Measurements from ENCODE around the gene TTLL11. TPM values are rescaled to one million over a fixed set of nuclear protein-coding genes. Genes with fewer than 3 reads are reported as not detected.

The TTLL11 gene
- total RNA-seq, 1 experiment from 2014 or later: 7.0 TPM

DNA sequence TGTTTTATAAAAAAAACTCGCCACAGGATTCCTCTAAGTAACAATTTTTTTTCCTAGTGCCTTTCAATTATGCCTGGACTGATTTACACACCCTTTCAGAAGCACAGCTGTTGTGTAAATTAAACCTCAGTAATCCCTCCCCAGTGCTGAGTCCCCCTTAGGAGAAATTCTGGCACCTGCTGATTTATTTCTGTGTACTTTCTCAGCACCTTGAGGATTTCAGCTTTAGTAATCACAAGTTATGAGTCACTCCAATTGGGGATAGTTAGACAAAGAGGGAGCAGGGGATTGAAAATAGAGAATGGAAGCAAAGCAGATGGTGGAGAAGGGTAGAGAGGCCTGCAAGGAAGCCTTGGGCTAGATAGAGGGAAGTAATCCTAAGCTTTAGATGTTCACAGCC is 171.7 kb downstream of the TTLL11 start:
- DNase-seq: no peak

DNA sequence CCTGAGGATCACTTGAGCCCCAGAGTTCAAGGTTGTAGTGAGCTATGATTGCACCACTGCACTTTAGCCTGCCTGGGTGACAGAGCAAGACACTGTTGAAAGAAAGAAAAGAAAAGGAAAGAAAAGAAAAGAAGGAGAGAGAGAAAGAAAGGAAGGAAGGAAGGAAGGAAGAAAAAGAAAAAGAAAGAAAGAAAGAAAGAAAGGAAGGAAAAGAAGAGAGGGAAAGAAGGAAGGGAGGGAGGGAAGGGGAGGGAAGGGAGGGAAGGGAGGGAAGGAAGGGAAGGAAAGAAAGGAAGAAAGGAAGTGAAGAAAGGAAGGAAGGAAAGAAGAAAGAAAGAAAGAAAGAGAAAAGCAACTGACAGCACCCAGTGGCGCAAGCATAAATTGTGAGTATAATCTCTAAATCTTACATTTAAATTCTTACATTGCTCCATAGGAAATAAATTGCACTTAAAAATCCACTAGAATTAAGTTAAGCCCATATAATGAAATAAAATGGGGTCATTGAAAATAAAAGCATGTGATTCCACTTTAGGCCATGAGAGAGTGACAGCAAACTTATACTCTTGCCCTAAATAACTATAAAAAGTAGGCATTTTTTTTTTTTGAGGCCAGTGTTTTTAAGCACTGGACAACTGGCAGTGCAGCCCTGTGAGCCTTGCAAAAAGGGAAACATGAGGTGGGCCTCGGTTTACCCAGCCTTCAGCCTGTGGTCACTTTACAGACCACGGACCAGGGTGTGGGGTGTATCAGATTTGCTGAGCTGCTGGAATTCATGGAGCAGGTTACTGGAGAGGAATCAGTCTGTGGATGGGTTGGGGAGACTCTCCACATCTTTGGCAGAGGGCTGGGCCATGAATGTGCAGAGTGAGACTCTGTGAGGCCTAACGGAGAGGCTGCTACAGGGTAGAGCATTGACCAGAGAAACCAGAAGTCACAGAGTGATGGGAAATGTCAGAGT is 175.5 kb downstream of the TTLL11 start:
- Histone ChIP-seq H3K9ac (ENCODE audit: low read length) (no peak overlapping the region), H4K20me1 (ENCODE audit: low read length) (no peaks in the 10 kb centered on the region), H3K79me2 (ENCODE audit: low read length) (no peaks in the 10 kb centered on the region), H3K4me1 (ENCODE audit: insufficient read depth, low read length) (0 out of 2 replicates have a peak, but pooled peaks cover 7% of the 10 kb centered on the region), H3K9me2 (replicated peaks; ENCODE audit: low read length) (no peaks in the 10 kb centered on the region), H3K27me3 (ENCODE audit: low read length) (no peaks in the 10 kb centered on the region), H3K36me3 (ENCODE audit: low read depth, low read length) (no peaks in the 10 kb centered on the region), H2AFZ (ENCODE audit: low read length) (no peak overlapping the region), H3K9me3 (ENCODE audit: low read length) (no peaks in the 10 kb centered on the region), H3F3A (ENCODE audit: low read length, unreplicated experiment) (no peaks in the 10 kb centered on the region), H3K27ac (ENCODE audit: low read length) (no peak overlapping the region), H3K4me2 (ENCODE audit: low read length) (no peak overlapping the region), H3K4me3 (ENCODE audit: low read length) (no peak overlapping the region)
- no TSS peak for BruUV-seq (replicated peaks)
- ATAC-seq (no peak), DNase-seq (no peak)
- intact Hi-C loops (cut with micrococcal nuclease): no loop called here
- POLR2A ChIA-PET (ENCODE audit: unreplicated experiment): no interaction called here
- CTCF ChIA-PET: no interaction called here
- TF ChIP-seq, protein P1, sequence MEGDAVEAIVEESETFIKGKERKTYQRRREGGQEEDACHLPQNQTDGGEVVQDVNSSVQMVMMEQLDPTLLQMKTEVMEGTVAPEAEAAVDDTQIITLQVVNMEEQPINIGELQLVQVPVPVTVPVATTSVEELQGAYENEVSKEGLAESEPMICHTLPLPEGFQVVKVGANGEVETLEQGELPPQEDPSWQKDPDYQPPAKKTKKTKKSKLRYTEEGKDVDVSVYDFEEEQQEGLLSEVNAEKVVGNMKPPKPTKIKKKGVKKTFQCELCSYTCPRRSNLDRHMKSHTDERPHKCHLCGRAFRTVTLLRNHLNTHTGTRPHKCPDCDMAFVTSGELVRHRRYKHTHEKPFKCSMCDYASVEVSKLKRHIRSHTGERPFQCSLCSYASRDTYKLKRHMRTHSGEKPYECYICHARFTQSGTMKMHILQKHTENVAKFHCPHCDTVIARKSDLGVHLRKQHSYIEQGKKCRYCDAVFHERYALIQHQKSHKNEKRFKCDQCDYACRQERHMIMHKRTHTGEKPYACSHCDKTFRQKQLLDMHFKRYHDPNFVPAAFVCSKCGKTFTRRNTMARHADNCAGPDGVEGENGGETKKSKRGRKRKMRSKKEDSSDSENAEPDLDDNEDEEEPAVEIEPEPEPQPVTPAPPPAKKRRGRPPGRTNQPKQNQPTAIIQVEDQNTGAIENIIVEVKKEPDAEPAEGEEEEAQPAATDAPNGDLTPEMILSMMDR (conservative IDR thresholded peaks at IDR 0.05; ENCODE audit: low read depth, low read length): no peak
- no peak for TF ChIP-seq EZH2phosphoT487 (IDR thresholded peaks at IDR 0.05; ENCODE audit: borderline replicate concordance, low read length)
- no peak for TF ChIP-seq EZH2 (IDR thresholded peaks at IDR 0.05; ENCODE audit: low read length, unreplicated experiment)

More for the DNA sequence above, 171.7 kb downstream of the TTLL11 start:
- Histone ChIP-seq H3K4me2 (ENCODE audit: low read length) (no peak overlapping the region), H2AFZ (ENCODE audit: low read length) (no peak overlapping the region), H3K36me3 (ENCODE audit: low read depth, low read length) (no peaks in the 10 kb centered on the region; the same call in 1 of the 2 replicates), H3K9me2 (replicated peaks; ENCODE audit: low read length) (no peaks in the 10 kb centered on the region), H3K79me2 (ENCODE audit: low read length) (no peaks in the 10 kb centered on the region), H3K4me1 (ENCODE audit: insufficient read depth, low read length) (no peaks in the 10 kb centered on the region), H3K4me3 (ENCODE audit: low read length) (no peak overlapping the region), H3K27ac (ENCODE audit: low read length) (no peak overlapping the region), H4K20me1 (ENCODE audit: low read length) (no peaks in the 10 kb centered on the region), H3F3A (ENCODE audit: low read length, unreplicated experiment) (no peaks in the 10 kb centered on the region), H3K9me3 (ENCODE audit: low read length) (no peaks in the 10 kb centered on the region), H3K27me3 (ENCODE audit: low read length) (no peaks in the 10 kb centered on the region), H3K9ac (ENCODE audit: low read length) (no peak overlapping the region)
- TF ChIP-seq, protein P1 (conservative IDR thresholded peaks at IDR 0.05; ENCODE audit: low read depth, low read length): no peak
- TF ChIP-seq EZH2 (IDR thresholded peaks at IDR 0.05; ENCODE audit: low read length, unreplicated experiment): no peak
- TF ChIP-seq EZH2phosphoT487 (IDR thresholded peaks at IDR 0.05; ENCODE audit: borderline replicate concordance, low read length): no peak
- ATAC-seq: no peak
- no TSS peak for BruUV-seq (replicated peaks)
- POLR2A ChIA-PET (ENCODE audit: unreplicated experiment): no interaction called here
- CTCF ChIA-PET: no interaction called here
- intact Hi-C loops (cut with micrococcal nuclease): no loop called here

DNA sequence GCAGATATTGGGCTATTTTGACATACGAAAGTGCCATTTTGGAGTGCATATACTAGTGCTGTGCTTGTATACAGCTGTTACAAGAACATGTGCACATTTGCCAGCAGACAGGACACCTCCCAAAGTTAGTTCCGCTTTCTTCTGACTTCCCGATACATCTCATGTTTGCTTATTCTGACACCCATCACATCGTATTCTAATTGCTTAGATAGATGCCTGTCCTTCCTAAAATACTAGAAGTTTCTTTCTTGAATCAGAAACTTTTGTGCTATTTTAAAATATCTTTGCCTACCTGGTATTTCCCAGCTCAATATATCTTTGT is 177.8 kb downstream of the TTLL11 start:
- no peaks in the 10 kb centered on the region for H3F3A ChIP-seq (ENCODE audit: low read length, unreplicated experiment)
- no peak overlapping the region for H3K4me2 ChIP-seq (ENCODE audit: low read length)
- POLR2A ChIA-PET (ENCODE audit: unreplicated experiment): no interaction called here
- no peaks in the 10 kb centered on the region for H3K9me3 ChIP-seq (ENCODE audit: low read length)
- H3K36me3 ChIP-seq (ENCODE audit: low read depth, low read length): no peaks in the 10 kb centered on the region
- no peaks in the 10 kb centered on the region for H3K79me2 ChIP-seq (ENCODE audit: low read length)
- no peaks in the 10 kb centered on the region for H4K20me1 ChIP-seq (ENCODE audit: low read length)
- 0 out of 2 replicates have a peak, but pooled peaks cover 7% of the 10 kb centered on the region for H3K4me1 ChIP-seq (ENCODE audit: insufficient read depth, low read length)
- TF ChIP-seq, protein P1 (conservative IDR thresholded peaks at IDR 0.05; ENCODE audit: low read depth, low read length): no peak
- TF ChIP-seq EZH2phosphoT487 (IDR thresholded peaks at IDR 0.05; ENCODE audit: borderline replicate concordance, low read length) (no peak), EZH2 (IDR thresholded peaks at IDR 0.05; ENCODE audit: low read length, unreplicated experiment) (no peak)
- intact Hi-C loops (cut with micrococcal nuclease): no loop called here
- ATAC-seq (no peak), DNase-seq (no peak)
- no peak overlapping the region for H3K9ac ChIP-seq (ENCODE audit: low read length)
- no TSS peak for BruUV-seq (replicated peaks)
- no peak overlapping the region for H3K27ac ChIP-seq (ENCODE audit: low read length)
- no peak overlapping the region for H2AFZ ChIP-seq (ENCODE audit: low read length)
- H3K9me2 ChIP-seq (replicated peaks; ENCODE audit: low read length): no peaks in the 10 kb centered on the region
- H3K27me3 ChIP-seq (ENCODE audit: low read length): no peaks in the 10 kb centered on the region
- H3K4me3 ChIP-seq (ENCODE audit: low read length): no peak overlapping the region
- CTCF ChIA-PET: no interaction called here
